ENCODE measurements around the gene MAP2K5. TPM values are rescaled to one million over a fixed set of nuclear protein-coding genes. Genes with fewer than 3 reads are reported as not detected.

MAP2K5 gene
- total RNA-seq, 1 experiment from 2014 or later, result 13.6 TPM

DNA sequence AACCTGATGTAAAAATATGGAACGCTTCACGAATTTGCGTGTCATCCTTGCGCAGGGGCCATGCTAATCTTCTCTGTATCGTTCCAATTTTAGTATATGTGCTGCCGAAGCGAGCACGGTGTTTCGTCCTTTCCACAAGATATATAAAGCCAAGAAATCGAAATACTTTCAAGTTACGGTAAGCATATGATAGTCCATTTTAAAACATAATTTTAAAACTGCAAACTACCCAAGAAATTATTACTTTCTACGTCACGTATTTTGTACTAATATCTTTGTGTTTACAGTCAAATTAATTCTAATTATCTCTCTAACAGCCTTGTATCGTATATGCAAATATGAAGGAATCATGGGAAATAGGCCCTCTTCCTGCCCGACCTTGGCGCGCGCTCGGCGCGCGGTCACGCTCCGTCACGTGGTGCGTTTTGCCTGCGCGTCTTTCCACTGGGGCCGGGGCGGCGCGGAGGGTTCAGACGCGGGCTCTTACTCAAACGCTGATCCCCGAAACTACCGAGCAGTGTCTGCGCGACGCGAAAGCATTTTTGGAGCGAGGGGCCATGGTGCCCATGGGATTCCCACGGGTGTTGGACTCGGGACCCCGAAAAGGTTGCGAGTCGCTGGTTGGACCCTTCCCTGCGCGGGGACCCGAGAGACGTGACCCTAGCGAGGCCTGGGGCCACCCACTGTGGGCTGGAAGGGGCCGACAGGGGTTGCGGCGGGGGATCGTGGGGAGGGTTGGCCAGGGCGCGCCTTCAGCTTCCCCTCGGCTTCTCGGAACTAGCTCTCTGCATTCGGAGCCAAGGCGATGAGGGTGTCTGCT lies 297.6 kb downstream of the MAP2K5 start, which contains the start of gene RNU6-1 (continued):
- TF ChIP-seq AFF4 (CRISPR knock-in tag; IDR thresholded peaks at IDR 0.05; ENCODE audit: borderline replicate concordance) (no peak), ZNF317 (CRISPR knock-in tag; IDR thresholded peaks at IDR 0.05; ENCODE audit: borderline replicate concordance, low read depth) (no peak)

DNA sequence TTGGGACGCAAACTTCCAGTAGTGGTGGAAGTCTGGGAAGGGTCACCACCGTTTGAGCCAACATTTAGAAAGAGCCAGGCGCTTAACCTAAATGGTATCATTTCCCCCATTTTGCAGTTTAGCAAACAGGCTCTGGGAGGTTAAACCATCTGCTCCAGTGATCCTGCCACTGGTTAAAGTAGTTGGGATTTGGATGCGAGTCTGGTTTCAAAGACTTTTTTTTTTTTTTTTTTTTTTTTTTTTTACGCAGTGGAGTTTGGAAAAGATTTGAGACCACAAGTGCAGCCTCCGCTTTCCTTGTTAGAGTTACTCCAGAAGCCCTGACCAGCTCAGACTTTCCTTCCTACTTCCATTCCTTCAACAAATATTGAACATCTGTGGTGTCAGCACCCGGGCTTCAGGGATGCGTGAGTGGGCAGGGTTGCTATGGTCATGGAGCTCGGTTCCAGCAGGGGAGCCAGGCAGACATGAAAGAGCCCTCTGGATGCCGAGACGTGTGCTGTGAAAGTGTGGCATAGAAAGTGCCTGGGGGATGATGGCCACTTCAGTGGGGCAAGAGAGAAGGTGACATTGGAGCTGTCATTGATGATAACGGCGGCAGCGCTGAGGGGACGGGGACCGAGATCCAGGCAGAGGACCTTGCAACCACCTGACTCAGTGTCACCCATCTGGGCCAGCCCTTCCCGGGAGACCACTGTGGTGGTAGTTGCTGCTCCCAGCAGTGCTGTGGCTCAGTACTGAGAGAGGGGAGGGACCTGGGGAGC lies 298.4 kb downstream of the MAP2K5 start:
- Mint-ChIP-seq H3K4me3 (peak overlapping the region; percentile 90), H3K4me1 (peaks cover 61% of the 10 kb centered on the region), H3K27ac (peak overlapping the region; percentile 12; the same call in 1 of the 2 replicates), H3K27me3 (ENCODE audit: low read depth) (peaks cover 50% of the 10 kb centered on the region), H3K36me3 (peaks cover 2% of the 10 kb centered on the region; the same call in 1 of the 2 replicates), H3K9me3 (no peaks in the 10 kb centered on the region)
- TF ChIP-seq SMAD3 (CRISPR knock-in tag; IDR thresholded peaks at IDR 0.05; ENCODE audit: borderline replicate concordance), result no peak
- no peak for TF ChIP-seq IRF2 (CRISPR knock-in tag; IDR thresholded peaks at IDR 0.05; ENCODE audit: borderline replicate concordance, low read depth)
- no peak for TF ChIP-seq CREM (CRISPR knock-in tag; IDR thresholded peaks at IDR 0.05)
- no peak for TF ChIP-seq PREB (CRISPR knock-in tag; IDR thresholded peaks at IDR 0.05; ENCODE audit: borderline replicate concordance)
- TF ChIP-seq, protein P1, sequence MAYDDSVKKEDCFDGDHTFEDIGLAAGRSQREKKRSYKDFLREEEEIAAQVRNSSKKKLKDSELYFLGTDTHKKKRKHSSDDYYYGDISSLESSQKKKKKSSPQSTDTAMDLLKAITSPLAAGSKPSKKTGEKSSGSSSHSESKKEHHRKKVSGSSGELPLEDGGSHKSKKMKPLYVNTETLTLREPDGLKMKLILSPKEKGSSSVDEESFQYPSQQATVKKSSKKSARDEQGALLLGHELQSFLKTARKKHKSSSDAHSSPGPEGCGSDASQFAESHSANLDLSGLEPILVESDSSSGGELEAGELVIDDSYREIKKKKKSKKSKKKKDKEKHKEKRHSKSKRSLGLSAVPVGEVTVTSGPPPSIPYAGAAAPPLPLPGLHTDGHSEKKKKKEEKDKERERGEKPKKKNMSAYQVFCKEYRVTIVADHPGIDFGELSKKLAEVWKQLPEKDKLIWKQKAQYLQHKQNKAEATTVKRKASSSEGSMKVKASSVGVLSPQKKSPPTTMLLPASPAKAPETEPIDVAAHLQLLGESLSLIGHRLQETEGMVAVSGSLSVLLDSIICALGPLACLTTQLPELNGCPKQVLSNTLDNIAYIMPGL (CRISPR knock-in tag; IDR thresholded peaks at IDR 0.05), result no peak
- no peak for TF ChIP-seq ZNF396 (CRISPR knock-in tag; IDR thresholded peaks at IDR 0.05; ENCODE audit: borderline replicate concordance)
- TF ChIP-seq SOX15 (CRISPR knock-in tag; IDR thresholded peaks at IDR 0.05), result no peak
- no peak for TF ChIP-seq ZNF416 (CRISPR knock-in tag; IDR thresholded peaks at IDR 0.05)
- TF ChIP-seq TEAD1 (CRISPR knock-in tag; IDR thresholded peaks at IDR 0.05), result no peak
- no peak for TF ChIP-seq CDX4 (CRISPR knock-in tag; IDR thresholded peaks at IDR 0.05; ENCODE audit: borderline replicate concordance)
- no peak for DNase-seq (ENCODE audit: low spot score)
- ChIA-PET POLR2A (interaction anchor here (0.5 to 1.2 kb wide), 6 partner anchors 10 to 1366 kb away, joined by 3 to 8 read pairs (median 4); no protein-coding TSS in a partner anchor), CTCF (interaction anchor here (0.5 to 2.5 kb wide), 12 partner anchors 9 to 935 kb away, joined by 3 to 16 read pairs (median 3); no protein-coding TSS in a partner anchor)
- ATAC-seq, result no peak

- no peaks in the 10 kb centered on the region for H3K9me3 Mint-ChIP-seq
- peak overlapping the region; percentile 90 for H3K4me3 Mint-ChIP-seq
- TF ChIP-seq, protein P2, sequence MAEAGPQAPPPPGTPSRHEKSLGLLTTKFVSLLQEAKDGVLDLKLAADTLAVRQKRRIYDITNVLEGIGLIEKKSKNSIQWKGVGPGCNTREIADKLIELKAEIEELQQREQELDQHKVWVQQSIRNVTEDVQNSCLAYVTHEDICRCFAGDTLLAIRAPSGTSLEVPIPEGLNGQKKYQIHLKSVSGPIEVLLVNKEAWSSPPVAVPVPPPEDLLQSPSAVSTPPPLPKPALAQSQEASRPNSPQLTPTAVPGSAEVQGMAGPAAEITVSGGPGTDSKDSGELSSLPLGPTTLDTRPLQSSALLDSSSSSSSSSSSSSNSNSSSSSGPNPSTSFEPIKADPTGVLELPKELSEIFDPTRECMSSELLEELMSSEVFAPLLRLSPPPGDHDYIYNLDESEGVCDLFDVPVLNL (CRISPR knock-in tag; IDR thresholded peaks at IDR 0.05; ENCODE audit: borderline replicate concordance, low read depth), result no peak
- DNase-seq (ENCODE audit: low spot score), result no peak
- peaks cover 45% of the 10 kb centered on the region for H3K27me3 Mint-ChIP-seq (ENCODE audit: low read depth)
- no peak overlapping the region for H3K27ac Mint-ChIP-seq
- ChIA-PET CTCF (interaction anchor here (0.9 to 2.5 kb wide), 5 partner anchors 9 to 465 kb away, joined by 3 to 16 read pairs (median 8); no protein-coding TSS in a partner anchor), POLR2A (interaction anchor here (0.6 to 1.2 kb wide), 3 partner anchors 12 to 361 kb away, joined by 4 to 6 read pairs (median 4); no protein-coding TSS in a partner anchor)
- H3K36me3 Mint-ChIP-seq, result peaks cover 2% of the 10 kb centered on the region; the same call in 1 of the 2 replicates
- peaks cover 60% of the 10 kb centered on the region for H3K4me1 Mint-ChIP-seq
- no peak for ATAC-seq
Measured at GRCh38 chr15:67841513-67841762, 298.9 kb downstream of the MAP2K5 start.

Measured in WTC11 (cell line).